C4-2B (cell line): ENCODE data around the gene ESYT2.
"Not testable (repeated sequence)": the region's sequence is repeated elsewhere in the genome, so short reads cannot be mapped to it uniquely, and the experiment has no call there.

Source experiments
- H3K27ac ChIP-seq: fragments of 450-650 bp; 2 replicates; pipeline ENCODE4 v1.5.1; 2017
- CTCF ChIP-seq: fragments of 450-650 bp; conservative IDR thresholded peaks from 2 replicates; pipeline ENCODE4 v1.5.1; 2017; ENCODE audit warnings: mild to moderate bottlenecking
- ZFX ChIP-seq: fragments of 450-650 bp; IDR thresholded peaks from 2 replicates; pipeline ENCODE4 v1.6.1; 2017

ESYT2 gene

GRCh38 chr7:158865462-158865922, 36.2 kb upstream of the ESYT2 start:
- no peak overlapping the region for H3K27ac ChIP-seq

GRCh38 chr7:158864833-158865232, 35.5 kb upstream of the ESYT2 start:
- TF ChIP-seq CTCF (no peak), ZFX (no peak)
- H3K27ac ChIP-seq: no peak overlapping the region

More at GRCh38 chr7:158865462-158865922, 36.2 kb upstream of the ESYT2 start:
- TF ChIP-seq ZFX (no peak), CTCF (no peak)

DNA sequence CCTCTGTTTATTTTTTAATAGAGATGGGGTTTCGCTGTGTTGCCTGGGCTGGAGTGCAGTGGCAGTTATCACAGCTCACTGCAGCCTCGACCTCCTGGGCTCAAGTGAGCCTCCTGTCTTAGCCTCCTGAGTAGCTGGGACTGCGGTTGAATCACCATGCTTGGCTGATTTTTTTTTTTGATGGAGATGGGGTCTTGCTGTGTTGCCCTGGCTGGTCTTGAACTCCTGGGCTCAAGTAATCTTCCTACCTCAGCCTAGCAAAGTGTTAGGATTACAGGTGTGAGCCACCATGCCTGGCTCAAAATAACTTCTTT, 35.2 kb upstream of the ESYT2 start:
- no peak overlapping the region for H3K27ac ChIP-seq
- no peak for TF ChIP-seq CTCF
- no peak for TF ChIP-seq ZFX

- TF ChIP-seq ZFX: no peak
- no peak for TF ChIP-seq CTCF
- H3K27ac ChIP-seq: no peak overlapping the region
These were observed 34.5 kb upstream of the ESYT2 start for GRCh38 chr7:158863611-158864506.

DNA sequence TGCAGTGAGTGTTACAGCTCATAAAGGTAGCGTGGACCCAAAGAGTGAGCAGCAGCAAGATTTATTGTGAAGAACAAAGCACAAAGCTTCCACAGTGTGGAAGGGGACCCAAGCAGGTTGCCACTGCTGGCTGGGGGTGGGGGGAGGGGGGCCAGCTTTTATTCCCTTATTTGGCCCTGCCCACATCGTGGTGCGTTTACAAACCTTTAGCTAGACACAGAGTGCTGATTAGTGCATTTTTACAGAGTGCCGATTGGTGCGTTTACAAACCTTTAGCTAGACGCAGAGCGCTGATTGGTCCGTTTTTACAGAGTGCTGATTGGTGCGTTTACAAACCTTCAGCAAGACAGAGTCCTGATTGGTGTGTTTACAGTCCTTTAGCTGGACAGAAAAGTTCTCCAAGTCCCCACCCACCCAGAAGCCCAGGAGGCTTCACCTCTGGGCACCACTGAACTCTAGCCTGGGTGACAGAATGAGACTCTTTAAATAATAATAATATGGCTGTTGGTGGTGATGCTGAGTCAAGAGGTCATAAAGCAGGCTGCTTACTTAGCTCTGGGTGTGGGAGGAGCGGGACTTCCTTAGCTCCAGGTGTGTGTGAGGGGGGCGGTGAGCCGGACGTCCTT, 33.8 kb upstream of the ESYT2 start:
- H3K27ac ChIP-seq: not testable (repeated sequence)

- no peak for TF ChIP-seq CTCF
- TF ChIP-seq ZFX: no peak
- no peak overlapping the region for H3K27ac ChIP-seq
These were observed 32.8 kb upstream of the ESYT2 start for GRCh38 chr7:158861936-158862704.

- TF ChIP-seq CTCF (no peak), ZFX (no peak)
These were observed 31.9 kb upstream of the ESYT2 start for GRCh38 chr7:158861004-158861787.

More at GRCh38 chr7:158861004-158861787, 31.9 kb upstream of the ESYT2 start:
- H3K27ac ChIP-seq: no peak overlapping the region
